ENCODE measurements around the gene SCNM1.
"Not testable (repeated sequence)": the region's sequence is repeated elsewhere in the genome, so short reads cannot be mapped to it uniquely, and the experiment has no call there.

The SCNM1 gene

DNA sequence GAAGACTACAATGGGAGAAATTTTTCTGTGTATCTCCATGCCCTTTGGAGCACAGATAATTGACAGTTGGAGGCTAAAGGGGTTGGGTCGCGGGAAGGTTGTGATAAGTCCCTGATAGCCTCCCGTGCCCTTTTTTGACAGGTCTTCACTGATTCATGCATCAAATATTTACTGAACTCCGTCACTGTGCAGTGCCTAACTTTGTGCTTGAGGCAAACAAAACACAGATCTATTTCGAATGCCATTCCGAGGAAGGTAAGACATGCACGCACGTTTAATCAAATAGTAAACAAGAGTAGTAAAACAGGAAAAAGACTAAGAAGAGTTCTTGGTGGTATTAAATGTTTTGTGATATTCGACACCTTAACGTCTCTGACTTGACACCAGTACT, 31.9 kb downstream of the SCNM1 start:
- TF ChIP-seq, protein P1, sequence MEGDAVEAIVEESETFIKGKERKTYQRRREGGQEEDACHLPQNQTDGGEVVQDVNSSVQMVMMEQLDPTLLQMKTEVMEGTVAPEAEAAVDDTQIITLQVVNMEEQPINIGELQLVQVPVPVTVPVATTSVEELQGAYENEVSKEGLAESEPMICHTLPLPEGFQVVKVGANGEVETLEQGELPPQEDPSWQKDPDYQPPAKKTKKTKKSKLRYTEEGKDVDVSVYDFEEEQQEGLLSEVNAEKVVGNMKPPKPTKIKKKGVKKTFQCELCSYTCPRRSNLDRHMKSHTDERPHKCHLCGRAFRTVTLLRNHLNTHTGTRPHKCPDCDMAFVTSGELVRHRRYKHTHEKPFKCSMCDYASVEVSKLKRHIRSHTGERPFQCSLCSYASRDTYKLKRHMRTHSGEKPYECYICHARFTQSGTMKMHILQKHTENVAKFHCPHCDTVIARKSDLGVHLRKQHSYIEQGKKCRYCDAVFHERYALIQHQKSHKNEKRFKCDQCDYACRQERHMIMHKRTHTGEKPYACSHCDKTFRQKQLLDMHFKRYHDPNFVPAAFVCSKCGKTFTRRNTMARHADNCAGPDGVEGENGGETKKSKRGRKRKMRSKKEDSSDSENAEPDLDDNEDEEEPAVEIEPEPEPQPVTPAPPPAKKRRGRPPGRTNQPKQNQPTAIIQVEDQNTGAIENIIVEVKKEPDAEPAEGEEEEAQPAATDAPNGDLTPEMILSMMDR (conservative IDR thresholded peaks at IDR 0.05; ENCODE audit: low read depth) = no peak
- ChIA-PET POLR2A (ENCODE audit: low non-redundant PET) (no interaction called here), CTCF (no interaction called here)
- peak overlapping the region; percentile 98 for H3K27ac ChIP-seq
- no peak for DNase-seq (ENCODE audit: low spot score)

DNA sequence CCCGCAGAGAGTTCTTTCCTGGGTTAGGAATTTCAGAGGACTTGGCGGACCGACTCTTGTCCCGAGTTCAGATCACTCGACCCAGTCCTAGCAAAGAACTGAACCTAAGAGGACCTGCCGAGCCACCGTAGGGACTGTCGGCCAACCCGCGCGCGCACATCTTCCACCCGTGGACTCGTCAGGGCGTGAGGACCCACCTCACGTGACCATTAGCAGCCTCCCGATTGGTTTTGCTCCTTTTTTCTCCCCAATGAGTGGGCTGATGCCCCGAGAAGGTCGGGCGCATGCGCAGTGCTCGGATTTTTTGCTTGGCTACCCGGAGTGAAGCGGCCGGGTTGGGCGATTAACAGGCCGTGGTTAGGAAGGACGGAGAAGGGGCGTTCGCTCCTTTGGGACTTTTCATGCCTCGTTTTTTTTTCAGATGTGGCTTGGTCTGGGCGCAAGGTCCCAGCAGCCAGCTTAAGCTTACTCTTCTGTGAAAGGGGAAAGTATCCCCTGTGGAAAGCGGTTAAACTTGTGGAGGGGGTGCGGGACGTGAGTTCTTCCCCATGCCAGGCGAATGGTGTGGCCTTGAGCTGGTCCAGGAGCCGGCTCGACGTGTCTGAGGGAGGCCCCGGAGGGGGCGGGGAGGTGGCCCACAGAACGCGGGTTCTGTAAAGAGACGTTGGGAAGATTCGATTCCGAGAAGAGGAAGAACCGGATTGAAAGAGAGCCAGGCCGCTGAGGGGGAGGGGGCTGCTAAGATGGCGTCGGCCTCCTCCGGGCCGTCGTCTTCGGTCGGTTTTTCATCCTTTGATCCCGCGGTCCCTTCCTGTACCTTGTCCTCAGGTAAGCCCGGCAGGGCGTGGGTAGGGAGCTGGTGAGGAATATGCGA, 32.5 kb downstream of the SCNM1 start, which contains the start of gene PIP5K1A:
TSS of gene PIP5K1A (plus strand) at position 299 of the 874 bp plus-strand sequence. CDS start at position 744, 445 bp downstream.
- DNase-seq (ENCODE audit: low spot score) = peak; percentile 99
- POLR2A ChIA-PET (ENCODE audit: low non-redundant PET) = interaction anchor here (0.6 kb wide), 1 partner anchor 62 kb away, joined by 5 read pairs; no protein-coding TSS in a partner anchor
- CTCF ChIA-PET = interaction anchor here (0.5 to 0.6 kb wide), 3 partner anchors 54 to 192 kb away, joined by 3 to 4 read pairs (median 3); partner anchors contain the start of gene MINDY1

DNA sequence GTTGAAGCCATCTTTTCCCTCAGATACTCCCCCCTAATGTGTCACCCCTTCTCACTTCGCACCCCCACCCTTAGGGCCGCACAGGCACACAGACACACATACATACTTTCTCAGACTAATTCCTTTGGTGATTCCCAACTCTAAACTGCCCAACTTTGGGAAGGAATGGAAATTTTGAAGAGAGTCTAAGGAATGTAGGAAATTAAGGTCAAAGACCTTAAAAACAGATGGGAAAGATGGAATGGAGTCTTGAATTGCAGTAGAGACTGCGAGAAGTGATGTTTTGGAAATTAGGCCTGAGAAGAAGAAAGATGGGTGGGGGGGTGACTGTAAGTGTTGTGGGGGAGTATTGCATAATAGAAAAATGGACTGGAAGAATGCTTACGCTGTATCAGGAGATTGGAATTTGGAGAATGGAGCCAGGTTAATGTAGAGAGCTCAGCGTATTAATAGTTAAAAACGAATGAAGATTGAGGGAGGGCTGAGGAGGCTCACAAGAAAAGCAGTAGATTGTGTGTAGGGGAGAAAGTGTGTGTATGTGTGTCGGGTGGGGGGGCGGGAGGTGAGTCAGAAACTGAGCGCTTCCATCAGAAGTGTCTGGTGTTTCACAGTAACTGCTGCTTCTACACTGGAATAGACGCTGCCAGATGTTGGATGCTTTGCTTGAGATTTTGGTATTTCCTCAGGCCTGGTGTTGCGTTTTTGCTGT, 34.1 kb downstream of the SCNM1 start:
- DNase-seq (ENCODE audit: low spot score) = peak; percentile 83
- ChIA-PET CTCF (no interaction called here), POLR2A (ENCODE audit: low non-redundant PET) (interaction anchor here (0.7 kb wide), 1 partner anchor 33 kb away, joined by 3 read pairs; no protein-coding TSS in a partner anchor)
- TF ChIP-seq, protein P1 (conservative IDR thresholded peaks at IDR 0.05; ENCODE audit: low read depth) = no peak
- H3K27ac ChIP-seq = peak overlapping the region; percentile 98

More for the DNA sequence above, 32.5 kb downstream of the SCNM1 start, which contains the start of gene PIP5K1A:
- peak within 1 kb of the TSS; percentile 98 for H3K27ac ChIP-seq
- TF ChIP-seq, protein P1 (conservative IDR thresholded peaks at IDR 0.05; ENCODE audit: low read depth) = no peak

DNA sequence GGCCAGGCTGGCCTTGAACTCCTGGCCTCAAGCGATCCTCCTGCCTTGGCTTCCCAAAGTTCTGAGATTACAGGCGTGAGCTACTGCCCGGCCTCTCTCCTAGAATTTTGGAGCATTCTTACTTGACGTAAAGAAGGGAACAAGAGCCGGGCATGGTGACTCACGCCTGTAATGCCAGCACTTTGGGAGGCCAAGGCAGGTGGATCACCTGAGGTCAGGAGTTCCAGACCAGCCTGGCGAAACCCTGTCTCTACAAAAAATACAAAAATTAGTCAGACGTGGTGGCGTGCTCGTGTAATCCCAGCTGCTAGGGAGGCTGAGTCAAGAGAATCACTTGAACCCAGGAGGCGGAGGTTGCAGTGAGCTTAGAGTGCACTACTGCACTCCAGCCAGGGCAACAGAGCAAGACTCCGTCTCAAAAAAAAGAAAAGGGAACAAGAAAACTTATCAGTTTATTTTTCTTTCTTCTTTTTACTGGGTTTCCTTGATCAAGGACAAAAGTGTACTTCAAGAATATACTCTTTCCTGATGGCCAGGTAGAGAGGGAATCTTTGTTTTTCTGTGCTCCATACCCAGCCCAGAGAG, 39.5 kb downstream of the SCNM1 start:
- DNase-seq (ENCODE audit: low spot score); POLR2A ChIA-PET (ENCODE audit: low non-redundant PET); CTCF ChIA-PET: not testable (repeated sequence)
- H3K27ac ChIP-seq = peak overlapping the region; percentile 45

DNA sequence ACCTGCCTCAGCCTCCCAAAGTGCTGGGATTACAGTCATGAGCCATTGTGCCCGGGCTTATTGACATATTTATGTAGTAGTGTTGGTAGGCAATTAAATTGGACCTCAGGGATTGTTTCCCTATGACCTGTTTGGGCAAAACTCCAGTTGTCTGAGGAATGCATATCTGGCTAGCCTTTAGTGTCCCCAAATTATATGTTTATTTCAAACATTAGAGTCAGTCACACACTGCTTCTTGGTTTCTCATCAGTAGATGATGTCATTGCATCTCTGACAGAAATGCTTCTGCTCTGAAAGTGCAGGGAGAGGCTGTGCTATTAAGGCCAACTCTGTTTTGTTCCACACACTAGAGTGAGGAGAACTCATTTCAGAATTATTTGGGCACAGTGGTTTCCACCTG, 44.9 kb downstream of the SCNM1 start:
- peak overlapping the region; percentile 55 for H3K27ac ChIP-seq
- TF ChIP-seq, protein P1 (conservative IDR thresholded peaks at IDR 0.05; ENCODE audit: low read depth) = no peak
- ChIA-PET CTCF (no interaction called here), POLR2A (ENCODE audit: low non-redundant PET) (no interaction called here)
- DNase-seq (ENCODE audit: low spot score) = no peak

DNA sequence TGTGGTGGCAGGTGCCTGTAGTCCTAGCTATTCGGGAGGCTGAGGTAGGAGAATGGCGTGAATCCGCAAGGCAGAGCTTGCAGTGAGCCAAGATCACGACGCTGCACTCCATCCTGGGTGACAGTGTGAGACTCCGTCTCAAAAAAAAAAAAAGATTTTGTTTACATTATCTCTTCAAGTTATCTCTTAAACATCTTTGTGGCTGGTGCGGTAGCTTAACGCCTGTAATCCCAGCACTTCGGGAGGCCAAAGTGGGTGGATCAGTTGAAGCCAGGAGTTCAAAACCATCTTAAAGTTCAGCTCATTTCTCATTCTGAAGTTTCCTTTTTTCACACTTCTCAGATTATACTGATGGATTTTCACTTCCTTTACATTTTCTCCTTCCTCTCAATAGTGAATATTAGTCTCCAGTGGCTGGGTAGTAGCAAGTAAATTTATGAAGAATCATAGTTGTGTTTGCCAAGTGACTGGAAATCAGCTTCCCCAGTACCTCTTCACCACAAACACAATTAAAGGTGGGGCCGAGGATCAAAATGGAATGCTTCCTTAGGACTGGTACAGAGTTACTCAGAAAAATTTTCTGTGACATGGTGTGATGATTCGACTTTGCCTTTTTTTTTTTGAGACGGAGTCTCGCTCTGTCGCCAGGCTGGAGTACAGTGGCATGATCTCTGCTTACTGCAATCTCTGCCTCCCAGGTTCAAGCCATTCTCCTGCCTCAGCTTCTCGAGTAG, 46.2 kb downstream of the SCNM1 start:
- TF ChIP-seq, protein P1 (conservative IDR thresholded peaks at IDR 0.05; ENCODE audit: low read depth) = no peak
- CTCF ChIA-PET = interaction anchor here (0.7 kb wide), 2 partner anchors 101 to 136 kb away, joined by 3 to 4 read pairs; no protein-coding TSS in a partner anchor
- H3K27ac ChIP-seq = peak overlapping the region; percentile 55
- POLR2A ChIA-PET (ENCODE audit: low non-redundant PET) = no interaction called here
- DNase-seq (ENCODE audit: low spot score) = no peak

All from RWPE1 (cell line).